NCI-H2171 (cell line): Measurements from ENCODE around the gene CHRFAM7A.
"Not testable (repeated sequence)": the region's sequence is repeated elsewhere in the genome, so short reads cannot be mapped to it uniquely, and the experiment has no call there.

Source experiments
- DNase-seq: peaks from one replicate; lab custom pipeline; 2025; lab: John Stamatoyannopoulos, UW

CHRFAM7A gene

GRCh38 chr15:30392766-30393663, at the start of gene CHRFAM7A:
CHRFAM7A (minus strand) TSS chr15:30393540; CDS start chr15:30383351, 10,189 bp downstream.
- not testable (repeated sequence) for DNase-seq

DNA sequence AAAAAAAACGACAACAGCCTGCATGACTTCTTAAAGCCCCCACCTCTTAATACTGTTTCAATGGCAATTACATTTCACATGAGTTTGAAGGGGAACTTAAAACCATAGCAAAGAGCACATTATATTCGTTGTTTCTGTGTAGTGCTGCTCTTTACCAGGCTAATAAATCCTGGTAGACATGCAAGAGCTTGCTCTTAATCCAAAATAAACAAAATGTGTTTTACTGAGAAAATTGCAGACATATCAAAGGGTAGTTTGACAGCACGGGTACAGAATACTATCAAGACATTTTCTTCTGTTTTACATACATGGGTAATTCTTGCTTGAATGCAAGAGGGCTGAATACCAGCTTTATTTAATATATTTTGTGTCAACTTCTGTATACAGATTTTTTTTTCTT, 45.0 kb upstream of the CHRFAM7A start:
- DNase-seq: not testable (repeated sequence)

- DNase-seq: not testable (repeated sequence)
These were observed 42.5 kb upstream of the CHRFAM7A start for GRCh38 chr15:30435878-30436277.

DNA sequence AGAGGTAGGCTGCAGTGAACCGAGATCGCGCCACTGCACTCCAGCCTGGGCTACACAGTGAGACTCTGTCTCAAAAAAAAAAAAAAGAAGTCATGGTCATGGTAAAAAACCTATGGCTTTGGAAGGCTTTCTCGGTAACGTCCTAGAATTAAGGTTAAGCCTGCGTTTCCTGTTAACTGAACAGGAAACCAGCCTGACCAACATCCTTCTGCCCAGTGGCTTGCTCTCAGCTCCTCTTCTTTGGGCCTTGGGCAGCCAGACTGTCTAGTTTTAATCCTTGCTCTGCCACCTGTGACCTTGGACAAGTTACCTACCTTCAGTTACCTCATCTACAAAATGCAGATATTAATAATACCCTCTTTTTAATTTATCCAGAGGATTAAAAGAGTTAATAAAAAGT, 27.4 kb upstream of the CHRFAM7A start:
- DNase-seq: not testable (repeated sequence)

DNA sequence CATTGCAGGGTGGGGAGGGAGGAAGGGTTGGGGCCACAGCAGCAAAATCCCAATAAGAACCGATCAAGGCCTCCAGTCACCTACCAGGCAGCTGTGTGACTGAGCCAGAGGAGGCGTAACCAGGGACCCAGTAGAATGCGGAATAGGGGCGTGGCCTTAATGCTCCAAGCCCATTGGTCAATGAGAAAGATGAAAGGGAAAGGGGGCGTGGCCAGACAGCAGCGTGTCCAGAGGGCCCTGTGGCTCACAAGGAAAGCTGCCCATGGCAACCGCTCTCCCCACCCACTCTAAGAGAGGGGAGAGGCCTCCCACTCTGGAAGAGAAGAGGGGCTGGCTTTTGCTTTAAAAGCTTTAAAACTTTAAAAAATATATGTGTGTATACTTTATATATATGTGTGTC, 20.8 kb upstream of the CHRFAM7A start, which contains the start of gene GOLGA8R:
GOLGA8R (minus strand) TSS at position 101 of the 400 bp plus-strand sequence; CDS start at position 3, 98 bp downstream.
- not testable (repeated sequence) for DNase-seq

- DNase-seq: not testable (repeated sequence)
These were observed 14.3 kb upstream of the CHRFAM7A start for GRCh38 chr15:30407636-30408035.

GRCh38 chr15:30398988-30399387, 5.6 kb upstream of the CHRFAM7A start:
- not testable (repeated sequence) for DNase-seq

DNA sequence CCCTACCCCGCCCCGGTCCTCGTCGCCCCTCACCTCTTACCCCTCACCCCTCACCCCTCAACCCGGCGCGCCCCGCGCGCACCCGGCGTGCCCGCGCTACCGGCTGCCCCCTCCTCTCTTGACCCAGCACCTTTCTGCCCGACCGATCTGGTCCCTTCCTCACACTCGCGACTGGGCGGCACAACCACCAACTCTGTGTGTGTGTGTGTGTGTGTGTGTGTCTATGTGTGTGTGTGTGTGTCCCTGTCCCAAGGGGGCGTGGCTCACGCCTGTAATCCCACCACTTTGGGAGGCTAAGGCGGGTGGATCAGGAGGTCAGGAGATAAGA, 288 bp upstream of the CHRFAM7A start:
- DNase-seq: not testable (repeated sequence)

DNA sequence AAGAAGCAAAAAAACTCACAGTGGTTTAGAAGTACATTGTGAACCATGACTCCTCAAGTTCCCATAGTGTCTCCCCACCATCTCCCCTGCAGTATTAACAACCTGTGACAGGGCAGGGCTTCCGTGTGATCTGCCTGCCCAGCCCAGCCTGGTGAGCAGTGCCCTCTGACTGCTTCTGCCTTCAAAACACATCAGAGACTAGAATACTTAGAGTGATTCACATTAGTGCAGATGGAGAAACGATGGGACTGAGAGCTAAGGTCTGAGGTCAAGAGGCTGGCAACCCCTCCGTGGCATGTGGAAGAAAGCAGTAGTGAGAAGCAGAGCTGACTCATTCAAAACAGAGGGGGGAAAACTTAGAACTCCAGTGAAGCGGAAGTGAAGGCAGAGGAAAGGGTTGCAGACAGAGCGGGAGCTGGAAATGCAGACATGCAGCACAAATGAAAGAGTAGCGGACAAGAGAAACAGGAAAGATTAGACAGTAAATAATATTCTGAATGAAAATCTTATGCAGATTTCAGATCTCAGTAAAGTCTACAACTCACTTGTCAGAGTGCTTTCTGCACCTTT, 6.9 kb downstream of the CHRFAM7A start:
- not testable (repeated sequence) for DNase-seq

DNA sequence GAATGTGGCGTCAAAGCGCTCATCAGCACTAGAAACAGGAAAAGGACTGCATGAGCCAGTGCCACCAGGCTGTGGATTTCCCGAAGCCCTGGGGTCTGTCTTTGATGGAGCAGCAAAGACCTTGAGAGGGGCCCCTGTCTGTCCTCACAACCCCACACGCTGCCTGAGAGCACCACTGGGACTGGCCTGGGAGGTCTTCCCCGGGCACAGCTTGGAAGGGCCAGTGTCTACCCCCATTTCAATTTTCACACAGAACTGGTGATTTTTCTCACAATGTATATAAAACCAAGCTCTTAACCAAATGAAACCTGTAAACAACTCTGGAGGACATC, 16.3 kb downstream of the CHRFAM7A start:
- DNase-seq: not testable (repeated sequence)

GRCh38 chr15:30376375-30377081, 16.8 kb downstream of the CHRFAM7A start:
- DNase-seq: not testable (repeated sequence)

DNA sequence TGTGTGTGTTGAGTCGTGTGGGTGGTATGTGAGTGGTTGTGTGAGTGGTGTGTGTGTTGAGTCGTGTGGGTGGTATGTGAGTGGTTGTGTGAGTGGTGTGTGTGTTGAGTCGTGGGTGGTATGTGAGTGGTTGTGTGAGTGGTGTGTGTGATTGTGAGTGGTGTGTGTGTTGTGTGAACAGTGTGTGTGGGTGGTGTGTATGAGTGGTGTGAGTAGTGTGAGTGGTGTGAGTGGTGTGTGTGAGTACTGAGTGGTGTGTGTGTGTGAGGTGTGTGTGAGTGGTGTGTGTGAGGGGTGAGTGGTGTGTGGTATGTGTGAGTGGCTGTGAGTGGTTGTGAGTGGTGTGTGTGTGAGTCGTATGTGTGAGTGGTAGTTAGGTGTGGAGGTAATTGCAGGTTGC, 17.5 kb downstream of the CHRFAM7A start:
- DNase-seq: not testable (repeated sequence)

- DNase-seq: not testable (repeated sequence)
These were observed 18.5 kb downstream of the CHRFAM7A start for GRCh38 chr15:30374862-30375261.

GRCh38 chr15:30368271-30368670, 25.1 kb downstream of the CHRFAM7A start:
- not testable (repeated sequence) for DNase-seq

DNA sequence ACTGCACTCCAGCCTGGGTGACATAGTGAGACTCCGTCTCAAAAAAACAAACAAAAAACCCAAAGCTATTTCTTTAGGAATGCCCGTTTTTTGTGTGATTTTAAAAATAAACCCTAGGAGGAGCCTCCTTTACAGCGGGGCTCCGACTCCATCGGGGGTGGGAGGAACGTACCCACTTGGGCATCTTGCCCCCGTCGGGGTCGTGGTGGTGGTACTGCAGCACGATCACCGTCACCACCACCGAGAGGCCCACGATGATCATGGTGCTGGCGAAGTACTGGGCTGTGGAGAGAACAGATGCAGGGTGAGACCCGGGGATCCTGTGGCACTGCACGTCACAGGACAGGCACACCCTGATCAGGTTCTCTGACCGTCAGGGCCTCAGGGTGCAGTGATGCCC, 26.1 kb downstream of the CHRFAM7A start:
- not testable (repeated sequence) for DNase-seq

DNA sequence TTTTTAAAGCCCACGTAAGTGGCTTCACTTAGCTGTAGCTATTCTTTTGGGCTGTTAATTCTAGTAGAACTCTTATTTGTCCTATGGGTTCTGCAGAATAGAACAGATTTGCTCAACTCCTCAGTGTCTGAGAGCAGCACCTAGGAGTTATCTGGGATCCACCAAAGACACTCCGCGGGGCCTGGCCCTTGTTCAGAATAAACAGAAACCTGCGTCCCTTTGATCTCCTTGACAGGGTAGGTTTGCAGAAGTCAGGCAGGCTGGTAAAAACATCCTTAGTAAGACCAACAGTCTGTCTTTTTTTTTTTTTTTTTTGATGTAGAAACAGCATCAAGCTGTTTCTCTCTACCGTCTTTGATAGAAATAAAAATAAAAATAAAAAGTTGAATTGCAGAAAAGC, 31.9 kb downstream of the CHRFAM7A start:
- not testable (repeated sequence) for DNase-seq

GRCh38 chr15:30360990-30361389, 32.4 kb downstream of the CHRFAM7A start:
- not testable (repeated sequence) for DNase-seq

DNA sequence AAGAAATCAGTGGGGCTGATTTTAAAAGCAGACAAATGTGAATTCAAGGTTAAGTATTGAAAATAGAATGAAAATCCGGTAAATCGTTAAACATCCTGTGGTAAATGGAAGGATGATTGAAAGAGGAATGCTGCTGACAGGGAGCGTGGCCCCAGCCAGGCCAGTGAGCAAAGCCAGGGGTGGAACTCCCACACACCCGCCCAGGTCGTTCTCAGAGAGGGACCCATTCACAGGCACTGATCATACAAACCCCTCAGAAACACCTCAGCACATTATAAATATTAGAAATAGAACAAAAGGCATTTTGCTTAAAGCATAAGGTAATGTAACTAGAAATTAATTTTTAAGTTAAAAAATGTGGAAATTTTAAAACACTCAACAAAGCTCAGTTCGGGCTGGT, 38.3 kb downstream of the CHRFAM7A start:
- DNase-seq: not testable (repeated sequence)

DNA sequence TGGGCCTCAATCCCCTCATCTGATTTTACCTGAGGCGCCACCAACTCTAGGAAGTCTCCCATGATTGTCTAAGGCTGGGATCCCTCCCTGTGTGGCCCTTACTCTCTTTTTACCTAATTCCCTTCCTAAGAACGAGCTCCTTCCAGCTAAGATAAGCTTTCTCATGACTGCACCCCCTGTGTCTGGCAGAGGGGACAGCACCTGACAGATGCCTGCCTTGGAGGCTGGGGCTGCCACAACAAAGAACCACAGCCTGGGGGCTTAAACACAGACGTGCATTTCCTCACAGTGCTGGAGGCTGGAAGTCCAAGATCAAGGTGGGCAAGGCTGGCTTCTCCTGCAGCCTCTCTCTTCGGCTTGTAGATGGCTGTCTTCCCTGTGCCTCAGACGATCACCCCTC, 43.5 kb downstream of the CHRFAM7A start:
- not testable (repeated sequence) for DNase-seq

DNA sequence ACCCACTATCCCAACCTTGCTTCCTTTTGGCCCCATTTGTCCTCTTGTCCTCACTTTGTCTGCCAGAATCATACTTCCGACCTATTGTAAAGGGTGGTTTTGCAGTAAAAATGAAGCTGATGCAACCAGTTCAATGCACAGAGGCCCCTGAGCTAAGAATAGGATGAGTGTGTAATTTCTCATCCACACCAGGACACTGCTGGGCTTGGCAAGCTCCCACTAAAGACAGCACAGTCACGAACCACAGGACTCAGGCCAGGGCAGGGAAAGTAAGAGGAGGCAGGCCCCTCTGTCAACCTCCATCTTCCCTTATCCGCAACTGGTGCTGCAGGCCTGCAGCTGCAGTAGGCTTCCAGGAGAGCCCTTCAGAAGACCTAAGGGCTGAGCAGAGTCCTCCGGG, 56.8 kb downstream of the CHRFAM7A start:
- not testable (repeated sequence) for DNase-seq

- not testable (repeated sequence) for DNase-seq
These were observed 59.2 kb downstream of the CHRFAM7A start for GRCh38 chr15:30334152-30334551.

GRCh38 chr15:30326145-30326544, 67.2 kb downstream of the CHRFAM7A start:
- DNase-seq: not testable (repeated sequence)

DNA sequence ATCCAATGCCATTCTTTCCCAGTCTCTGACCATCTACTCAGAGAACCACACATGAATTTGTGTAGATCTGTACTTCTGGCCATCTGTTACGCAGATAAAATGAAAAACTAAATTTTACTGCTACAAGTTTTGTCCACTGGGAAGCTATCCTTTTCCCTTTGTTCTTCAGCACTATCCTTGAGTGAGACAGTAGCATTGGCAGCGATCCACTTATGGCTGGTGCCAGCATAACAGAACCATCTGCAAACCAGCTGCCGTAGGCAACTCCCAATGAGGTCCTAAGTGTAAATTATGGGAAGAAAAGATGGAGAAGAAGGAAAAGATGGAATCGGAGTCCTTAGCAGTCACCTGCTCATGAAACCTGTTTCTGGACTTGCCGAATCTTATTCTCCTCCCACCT, 72.3 kb downstream of the CHRFAM7A start:
- not testable (repeated sequence) for DNase-seq
